CD14-positive monocyte (primary cell): Measurements from ENCODE around the gene EGFR. TPM values are rescaled to one million over a fixed set of nuclear protein-coding genes. Genes with fewer than 3 reads are reported as not detected.

Experiments used
- DNase-seq, 3 donors: peaks; one replicate each; pipeline ENCODE4 v3.0.0-alpha.2; 2011 to 2022
- H2AFZ ChIP-seq: 2 replicates; pipeline ENCODE4 v1.6.0; 2012; ENCODE audit warnings: mild to moderate bottlenecking, low read depth, low read length, inconsistent platforms; ENCODE audit not compliant: insufficient read depth, poor library complexity, severe bottlenecking
- H3K27ac ChIP-seq, 2 donors: 1 replicate in 1 of 2; 2 replicates in 1 of 2; pipeline ENCODE4 v1.5.1; 2012 to 2013; ENCODE audit warnings: low read length in 2 of 2, control low read depth in 1 of 2, inconsistent platforms in 1 of 2, low read depth in 1 of 2, mild to moderate bottlenecking in 1 of 2
- H3K27me3 ChIP-seq, 2 donors: one replicate each; pipeline versions ENCODE4 v1.6.0 to v1.6.1; 2011 to 2013; ENCODE audit warnings: low read length in 2 of 2; ENCODE audit not compliant: control insufficient read depth in 2 of 2, insufficient read depth in 2 of 2
- H3K36me3 ChIP-seq, 2 donors: replicated peaks in 1 of 2; 1 replicate in 1 of 2; 2 replicates in 1 of 2; pipeline versions ENCODE4 v1.5.1 to v1.6.1; 2012 to 2013; ENCODE audit warnings: low read length in 2 of 2, control low read depth in 1 of 2, inconsistent platforms in 1 of 2, mild to moderate bottlenecking in 1 of 2; ENCODE audit not compliant: insufficient read depth in 2 of 2, control insufficient read depth in 1 of 2
- H3K4me1 ChIP-seq, 2 donors: 1 replicate in 1 of 2; 2 replicates in 1 of 2; pipeline versions ENCODE4 v1.5.1 to v1.6.1; 2012 to 2013; ENCODE audit warnings: low read length in 2 of 2, control low read depth in 1 of 2, inconsistent platforms in 1 of 2, mild to moderate bottlenecking in 1 of 2, moderate library complexity in 1 of 2; ENCODE audit not compliant: insufficient read depth in 2 of 2, control insufficient read depth in 1 of 2
- H3K4me2 ChIP-seq: replicated peaks from 2 replicates; pipeline ENCODE3; 2012; ENCODE audit warnings: low read length, moderate library complexity, mild to moderate bottlenecking; ENCODE audit not compliant: poor library complexity, severe bottlenecking; ENCODE audit errors: extremely low read depth
- H3K4me3 ChIP-seq, 3 experiments: fragments of 200-600 bp in 1 of 3; sonication (generic) in 1 of 3; replicated peaks in 1 of 3; 1 replicate in 2 of 3; 2 replicates in 1 of 3; pipeline ENCODE4 v1.5.1; 2011 to 2013; ENCODE audit warnings: low read length in 3 of 3, mild to moderate bottlenecking in 3 of 3, control low read depth in 2 of 3, low read depth in 2 of 3, inconsistent platforms in 1 of 3, moderate library complexity in 1 of 3
- H3K79me2 ChIP-seq: 2 replicates; pipeline ENCODE4 v1.6.0; 2012; ENCODE audit warnings: mild to moderate bottlenecking, control low read depth, inconsistent platforms, low read length, moderate library complexity; ENCODE audit not compliant: insufficient read depth
- H3K9ac ChIP-seq: 2 replicates; pipeline ENCODE4 v1.6.0; 2017; ENCODE audit warnings: low read length, mild to moderate bottlenecking; ENCODE audit not compliant: insufficient read depth, poor library complexity, severe bottlenecking
- H3K9me3 ChIP-seq, 2 donors: replicated peaks in 1 of 2; 1 replicate in 1 of 2; 2 replicates in 1 of 2; pipeline versions ENCODE4 v1.5.1 to v1.6.1; 2012 to 2013; ENCODE audit warnings: low read length in 2 of 2, control low read depth in 1 of 2; ENCODE audit not compliant: control insufficient read depth in 1 of 2, insufficient read depth in 1 of 2
- H4K20me1 ChIP-seq: 2 replicates; pipeline ENCODE4 v1.6.0; 2012; ENCODE audit warnings: mild to moderate bottlenecking, low read length, control low read depth, moderate library complexity; ENCODE audit not compliant: insufficient read depth
- H3K27ac Mint-ChIP-seq, 7 donors: one replicate each; pipeline ENCODE4 v1.8.0; 2020; ENCODE audit warnings: mild to moderate bottlenecking in 7 of 7, mixed read lengths in 7 of 7, moderate library complexity in 6 of 7, inconsistent platforms in 2 of 7
- H3K27me3 Mint-ChIP-seq, 3 donors: one replicate each; pipeline ENCODE4 v1.8.0; 2021 to 2022; ENCODE audit warnings: low read depth in 3 of 3, mild to moderate bottlenecking in 3 of 3, mixed read lengths in 3 of 3, moderate library complexity in 3 of 3, inconsistent platforms in 1 of 3
- H3K36me3 Mint-ChIP-seq, 2 donors: one replicate each; pipeline ENCODE4 v1.8.0; 2020; ENCODE audit warnings: mixed read lengths in 2 of 2, inconsistent platforms in 1 of 2, mild to moderate bottlenecking in 1 of 2
- H3K4me1 Mint-ChIP-seq: one replicate; pipeline ENCODE4 v1.8.0; 2020; ENCODE audit warnings: mild to moderate bottlenecking, mixed read lengths
- H3K4me3 Mint-ChIP-seq, 2 donors: one replicate each; pipeline ENCODE4 v1.8.0; 2020; ENCODE audit warnings: mild to moderate bottlenecking in 2 of 2, mixed read lengths in 2 of 2, moderate library complexity in 1 of 2
- H3K9me3 Mint-ChIP-seq, 7 donors: one replicate each; pipeline ENCODE4 v1.8.0; 2020 to 2022; ENCODE audit warnings: mixed read lengths in 7 of 7, mild to moderate bottlenecking in 6 of 7, moderate library complexity in 6 of 7, inconsistent platforms in 2 of 7
- WGBS: methylation state at CpG from one replicate; pipeline ENCODE4 v1.1.5; 2013; ENCODE audit warnings: missing lambda C conversion rate; ENCODE audit not compliant: insufficient coverage; 5-methylcytosine and 5-hydroxymethylcytosine counted together
- intact Hi-C, 2 donors: fragments of 100-400 bp; cut with micrococcal nuclease; formaldehyde crosslinking; loops; one replicate each; pipeline versions ENCODE4 v1.15.0 to v1.15.1; 2023
- polyA plus RNA-seq, 3 donors: library from polyadenylated mRNA; depleted of rRNA in 1 of 3; unstranded in 2 of 3; stranded (reverse) in 1 of 3; fragments of 300-500 nt in 2 of 3; fragments of >200 nt in 1 of 3; fragmentation: Illumina TruSeq in 2 of 3; gene quantifications; 1 replicate in 2 of 3; 2 replicates in 1 of 3; pipeline ENCODE4 v1.2.3, GENCODE V29; 2012 to 2021
- TF ChIP-seq, protein P1 (sequence below): fragments of 200-600 bp; IDR thresholded peaks from one replicate; pipeline ENCODE4 v1.8.0; 2022; ENCODE audit warnings: antibody characterized with exemption, mild to moderate bottlenecking

Gene EGFR
- polyA plus RNA-seq, 3 donors: not detected

DNA sequence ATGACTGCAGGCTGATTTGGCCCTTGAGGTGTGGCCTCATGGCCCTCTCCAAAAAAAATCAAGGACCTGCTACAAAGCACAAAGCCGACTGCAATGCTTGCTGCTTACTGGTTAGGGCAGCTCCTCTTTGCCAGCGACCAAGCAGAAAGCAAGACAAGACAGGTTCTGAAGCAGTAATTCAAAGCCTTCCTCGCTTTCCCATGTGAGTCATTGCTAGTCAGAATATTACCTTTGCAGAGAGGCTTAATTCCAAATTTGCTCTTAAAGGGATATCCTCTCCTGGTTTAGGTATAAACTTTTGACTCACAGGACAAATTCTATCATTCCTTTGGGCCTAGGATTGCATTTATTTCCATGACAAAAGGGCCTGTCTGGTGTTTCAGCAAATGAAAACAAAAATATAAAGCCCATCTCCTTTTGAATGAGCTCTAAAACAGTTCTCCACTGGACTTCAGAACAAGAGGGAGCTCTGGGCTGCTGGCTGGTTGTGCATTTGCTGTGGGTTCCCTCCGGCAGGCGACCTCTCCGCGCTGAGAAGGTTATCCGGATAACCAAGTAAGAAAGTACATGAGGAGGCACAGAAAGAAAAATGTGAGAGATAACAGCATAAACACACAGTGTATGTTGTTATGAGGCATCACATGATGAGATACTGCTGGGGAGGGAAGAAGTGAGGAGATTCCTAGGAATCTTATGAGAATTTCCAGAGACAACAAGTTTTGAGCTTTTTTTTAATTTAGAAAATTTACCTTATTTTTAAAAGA lies 90.8 kb downstream of the EGFR start:
- no peaks in the 10 kb centered on the region for H3K36me3 Mint-ChIP-seq
- TF ChIP-seq, protein P1, sequence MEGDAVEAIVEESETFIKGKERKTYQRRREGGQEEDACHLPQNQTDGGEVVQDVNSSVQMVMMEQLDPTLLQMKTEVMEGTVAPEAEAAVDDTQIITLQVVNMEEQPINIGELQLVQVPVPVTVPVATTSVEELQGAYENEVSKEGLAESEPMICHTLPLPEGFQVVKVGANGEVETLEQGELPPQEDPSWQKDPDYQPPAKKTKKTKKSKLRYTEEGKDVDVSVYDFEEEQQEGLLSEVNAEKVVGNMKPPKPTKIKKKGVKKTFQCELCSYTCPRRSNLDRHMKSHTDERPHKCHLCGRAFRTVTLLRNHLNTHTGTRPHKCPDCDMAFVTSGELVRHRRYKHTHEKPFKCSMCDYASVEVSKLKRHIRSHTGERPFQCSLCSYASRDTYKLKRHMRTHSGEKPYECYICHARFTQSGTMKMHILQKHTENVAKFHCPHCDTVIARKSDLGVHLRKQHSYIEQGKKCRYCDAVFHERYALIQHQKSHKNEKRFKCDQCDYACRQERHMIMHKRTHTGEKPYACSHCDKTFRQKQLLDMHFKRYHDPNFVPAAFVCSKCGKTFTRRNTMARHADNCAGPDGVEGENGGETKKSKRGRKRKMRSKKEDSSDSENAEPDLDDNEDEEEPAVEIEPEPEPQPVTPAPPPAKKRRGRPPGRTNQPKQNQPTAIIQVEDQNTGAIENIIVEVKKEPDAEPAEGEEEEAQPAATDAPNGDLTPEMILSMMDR: no peak
- Histone ChIP-seq H3K4me3 (no peak overlapping the region), H3K9ac (no peak overlapping the region), H3K27me3 (no peaks in the 10 kb centered on the region), H3K9me3 (no peaks in the 10 kb centered on the region), H3K36me3 (no peaks in the 10 kb centered on the region), H3K27ac (no peak overlapping the region), H4K20me1 (no peaks in the 10 kb centered on the region), H3K4me2 (no peak overlapping the region), H3K4me1 (no peaks in the 10 kb centered on the region), H3K79me2 (no peaks in the 10 kb centered on the region), H2AFZ (no peak overlapping the region)
- H3K27ac Mint-ChIP-seq: no peak overlapping the region
- intact Hi-C loops: no loop called here
- no peaks in the 10 kb centered on the region for H3K27me3 Mint-ChIP-seq
- 74% methylated on average over 4 of the region's 8 CpGs for WGBS
- no peaks in the 10 kb centered on the region for H3K4me1 Mint-ChIP-seq
- H3K9me3 Mint-ChIP-seq: peaks cover 0 to 3% (median 0%) of the 10 kb centered on the region in 7 donors
- no peak overlapping the region for H3K4me3 Mint-ChIP-seq
- no peak for DNase-seq

DNA sequence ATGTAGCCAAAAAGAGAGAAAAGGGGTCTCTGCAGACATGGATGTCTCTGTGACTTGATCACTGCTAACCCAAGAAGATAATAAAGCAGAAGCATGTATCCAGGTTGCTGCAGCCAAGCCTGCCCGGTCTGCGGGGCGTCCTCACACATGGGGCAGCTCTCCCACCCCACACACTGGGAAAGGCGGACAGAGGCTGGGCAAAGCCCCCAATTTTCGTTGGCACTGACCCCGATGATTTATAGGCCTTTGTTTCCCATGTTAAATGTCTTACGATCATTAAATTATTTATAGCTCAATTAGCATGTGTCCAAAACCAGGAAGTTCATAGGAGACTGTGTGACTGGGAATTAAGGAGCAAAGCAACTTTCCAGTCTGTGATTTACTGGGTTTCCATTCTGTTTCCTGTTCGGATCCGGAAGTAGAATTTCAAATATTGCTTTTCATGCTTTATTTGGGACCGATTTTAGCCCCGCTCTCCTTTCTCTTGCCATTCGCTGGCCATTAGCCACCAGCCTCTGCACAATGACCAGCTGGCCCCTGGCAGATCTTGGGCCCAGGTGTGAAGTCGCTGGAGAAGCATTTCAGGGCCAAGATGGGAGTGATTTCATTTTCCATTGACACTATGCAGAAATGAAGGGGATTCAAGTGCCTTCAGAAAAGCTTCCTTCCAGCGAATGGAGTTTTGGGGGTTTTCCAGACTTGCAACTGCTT lies 91.6 kb downstream of the EGFR start:
- Mint-ChIP-seq H3K4me3 (no peak overlapping the region), H3K4me1 (no peaks in the 10 kb centered on the region), H3K27me3 (no peaks in the 10 kb centered on the region), H3K36me3 (no peaks in the 10 kb centered on the region), H3K27ac (no peak overlapping the region), H3K9me3 (peaks cover 0 to 3% (median 0%) of the 10 kb centered on the region in 7 donors)
- Histone ChIP-seq H3K79me2 (no peaks in the 10 kb centered on the region), H3K4me3 (no peak overlapping the region), H3K9ac (no peak overlapping the region), H3K27ac (no peak overlapping the region), H3K9me3 (no peaks in the 10 kb centered on the region), H3K4me2 (no peak overlapping the region), H4K20me1 (no peaks in the 10 kb centered on the region), H3K4me1 (no peaks in the 10 kb centered on the region), H2AFZ (no peak overlapping the region), H3K27me3 (no peaks in the 10 kb centered on the region), H3K36me3 (no peaks in the 10 kb centered on the region)
- TF ChIP-seq, protein P1: no peak
- intact Hi-C loops: no loop called here
- DNase-seq: no peak
- 73% methylated on average over 7 of the region's 14 CpGs for WGBS
